ENCODE results near the gene NRGN.

DNA sequence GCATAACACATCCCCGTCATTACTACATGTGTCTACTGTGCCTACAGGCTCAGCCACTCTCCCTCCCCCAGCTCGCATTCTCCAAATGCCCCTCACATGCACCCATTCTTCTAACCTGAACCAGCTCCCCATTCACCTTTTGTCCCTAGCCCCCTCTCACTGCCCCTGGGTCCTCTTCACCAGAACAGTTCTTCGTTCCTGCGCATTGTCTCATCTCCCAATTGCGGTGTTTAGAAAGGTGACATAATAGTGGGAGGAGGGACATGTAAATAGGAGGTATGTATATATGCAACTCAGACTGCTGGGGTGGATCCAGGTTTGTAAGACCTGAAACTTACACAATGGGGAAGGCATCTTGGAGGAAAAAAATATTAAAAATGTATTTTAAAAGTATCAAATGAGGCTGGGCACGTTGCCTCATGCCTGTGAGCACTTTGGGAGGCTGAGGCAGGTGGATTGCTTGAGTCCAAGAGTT lies 17.0 kb downstream of the NRGN start:
- TF ChIP-seq, protein P1, sequence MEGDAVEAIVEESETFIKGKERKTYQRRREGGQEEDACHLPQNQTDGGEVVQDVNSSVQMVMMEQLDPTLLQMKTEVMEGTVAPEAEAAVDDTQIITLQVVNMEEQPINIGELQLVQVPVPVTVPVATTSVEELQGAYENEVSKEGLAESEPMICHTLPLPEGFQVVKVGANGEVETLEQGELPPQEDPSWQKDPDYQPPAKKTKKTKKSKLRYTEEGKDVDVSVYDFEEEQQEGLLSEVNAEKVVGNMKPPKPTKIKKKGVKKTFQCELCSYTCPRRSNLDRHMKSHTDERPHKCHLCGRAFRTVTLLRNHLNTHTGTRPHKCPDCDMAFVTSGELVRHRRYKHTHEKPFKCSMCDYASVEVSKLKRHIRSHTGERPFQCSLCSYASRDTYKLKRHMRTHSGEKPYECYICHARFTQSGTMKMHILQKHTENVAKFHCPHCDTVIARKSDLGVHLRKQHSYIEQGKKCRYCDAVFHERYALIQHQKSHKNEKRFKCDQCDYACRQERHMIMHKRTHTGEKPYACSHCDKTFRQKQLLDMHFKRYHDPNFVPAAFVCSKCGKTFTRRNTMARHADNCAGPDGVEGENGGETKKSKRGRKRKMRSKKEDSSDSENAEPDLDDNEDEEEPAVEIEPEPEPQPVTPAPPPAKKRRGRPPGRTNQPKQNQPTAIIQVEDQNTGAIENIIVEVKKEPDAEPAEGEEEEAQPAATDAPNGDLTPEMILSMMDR (IDR thresholded peaks at IDR 0.05; ENCODE audit: low read depth, low read length, missing input control): no peak
- TF ChIP-seq YY1 (IDR thresholded peaks at IDR 0.05) (no peak), SP1 (IDR thresholded peaks at IDR 0.05) (no peak), GABPA (IDR thresholded peaks at IDR 0.05 in 1 of 2, conservative IDR thresholded peaks at IDR 0.05 in 1 of 2) (no peak), REST (IDR thresholded peaks at IDR 0.05) (no peak), RXRA (IDR thresholded peaks at IDR 0.05) (no peak), EGR1 (IDR thresholded peaks at IDR 0.05; ENCODE audit: low read depth in 2 of 2) (no peak), MAX (IDR thresholded peaks at IDR 0.05) (no peak), FOXA1 (IDR thresholded peaks at IDR 0.05) (no peak), RAD21 (IDR thresholded peaks at IDR 0.05) (no peak), ZBTB33 (IDR thresholded peaks at IDR 0.05) (no peak), TAF1 (conservative IDR thresholded peaks at IDR 0.05) (no peak), JUND (IDR thresholded peaks at IDR 0.05) (no peak)

All from liver (tissue), 3 donors.